Ovary (tissue), 3 donors: ENCODE results near the gene ISG20L2.

Source experiments
- EP300 ChIP-seq: sonication (generic); formaldehyde crosslinking; IDR thresholded peaks from one replicate; pipeline ENCODE4 v1.6.1; 2017; ENCODE audit warnings: antibody characterized with exemption
- POLR2A ChIP-seq: fragments of 450-650 bp; IDR thresholded peaks from one replicate; pipeline ENCODE4 v1.6.1; 2017; ENCODE audit warnings: antibody characterized with exemption, mild to moderate bottlenecking, moderate library complexity
- TF ChIP-seq, protein P1 (sequence below), 3 donors: fragments of 450-650 bp in 2 of 3; fragments of 200-600 bp in 1 of 3; IDR thresholded peaks; one replicate each; pipeline versions ENCODE4 v1.5.1 to v1.8.0; 2016 to 2022; ENCODE audit warnings: antibody characterized with exemption in 3 of 3, mild to moderate bottlenecking in 1 of 3
- donor health status: DM: no; HTN: no; CAD: no.

GRCh38 chr1:156749419-156750118 lies 21.0 kb upstream of the ISG20L2 start:
- TF ChIP-seq, protein P1, sequence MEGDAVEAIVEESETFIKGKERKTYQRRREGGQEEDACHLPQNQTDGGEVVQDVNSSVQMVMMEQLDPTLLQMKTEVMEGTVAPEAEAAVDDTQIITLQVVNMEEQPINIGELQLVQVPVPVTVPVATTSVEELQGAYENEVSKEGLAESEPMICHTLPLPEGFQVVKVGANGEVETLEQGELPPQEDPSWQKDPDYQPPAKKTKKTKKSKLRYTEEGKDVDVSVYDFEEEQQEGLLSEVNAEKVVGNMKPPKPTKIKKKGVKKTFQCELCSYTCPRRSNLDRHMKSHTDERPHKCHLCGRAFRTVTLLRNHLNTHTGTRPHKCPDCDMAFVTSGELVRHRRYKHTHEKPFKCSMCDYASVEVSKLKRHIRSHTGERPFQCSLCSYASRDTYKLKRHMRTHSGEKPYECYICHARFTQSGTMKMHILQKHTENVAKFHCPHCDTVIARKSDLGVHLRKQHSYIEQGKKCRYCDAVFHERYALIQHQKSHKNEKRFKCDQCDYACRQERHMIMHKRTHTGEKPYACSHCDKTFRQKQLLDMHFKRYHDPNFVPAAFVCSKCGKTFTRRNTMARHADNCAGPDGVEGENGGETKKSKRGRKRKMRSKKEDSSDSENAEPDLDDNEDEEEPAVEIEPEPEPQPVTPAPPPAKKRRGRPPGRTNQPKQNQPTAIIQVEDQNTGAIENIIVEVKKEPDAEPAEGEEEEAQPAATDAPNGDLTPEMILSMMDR (IDR thresholded peaks at IDR 0.05), result no peak
- TF ChIP-seq POLR2A (no peak), EP300 (no peak)
